WTC11 (cell line): ENCODE data around the gene RGS7. TPM values are rescaled to one million over a fixed set of nuclear protein-coding genes. Genes with fewer than 3 reads are reported as not detected.

Experiments used
- ATAC-seq: fragments of 200-7000 bp; cut with Tn5 transposase; 2 replicates; pipeline ENCODE4 v1.10.0; 2021; ENCODE audit warnings: mild to moderate bottlenecking, moderate library complexity
- CTCF ChIA-PET: fragments of 300-600 bp; sonication (Branson Sonifier 250); formaldehyde crosslinking; loops from one replicate; lab custom pipeline; 2021; ENCODE audit warnings: antibody characterized with exemption; lab: Charles Lee
- POLR2A ChIA-PET: fragments of 350-600 bp; sonication (Branson Sonifier 250); formaldehyde crosslinking; loops from one replicate; lab custom pipeline; 2021; ENCODE audit warnings: antibody characterized with exemption; lab: Charles Lee
- DNase-seq: peaks from one replicate; pipeline ENCODE4 v3.0.0; 2021; ENCODE audit warnings: low spot score
- H3K27ac Mint-ChIP-seq: 2 replicates; pipeline ENCODE4 v1.8.0; 2021; ENCODE audit warnings: mixed read lengths
- H3K27me3 Mint-ChIP-seq: 2 replicates; pipeline ENCODE4 v1.8.0; 2021; ENCODE audit warnings: low read depth, mild to moderate bottlenecking, moderate library complexity, mixed read lengths
- H3K36me3 Mint-ChIP-seq: 2 replicates; pipeline ENCODE4 v1.8.0; 2021; ENCODE audit warnings: mixed read lengths
- H3K4me1 Mint-ChIP-seq: 2 replicates; pipeline ENCODE4 v1.8.0; 2022; ENCODE audit warnings: mixed read lengths
- H3K4me3 Mint-ChIP-seq: 2 replicates; pipeline ENCODE4 v1.8.0; 2021; ENCODE audit warnings: mild to moderate bottlenecking, moderate library complexity, mixed read lengths
- H3K9me3 Mint-ChIP-seq: 2 replicates; pipeline ENCODE4 v1.8.0; 2021; ENCODE audit warnings: mixed read lengths
- AR ChIP-seq: fragments of 250-450 bp; sonication (Bioruptor Pico); IDR thresholded peaks from 2 replicates; pipeline ENCODE4 v1.9.0; 2021; ENCODE audit warnings: mild to moderate bottlenecking
- ARID4B ChIP-seq: sonication (generic); formaldehyde crosslinking; IDR thresholded peaks from 2 replicates; pipeline ENCODE4 v1.8.0; 2023; ENCODE audit warnings: missing genetic modification reagents, mild to moderate bottlenecking, borderline replicate concordance
- ATF1 ChIP-seq: sonication (generic); formaldehyde crosslinking; IDR thresholded peaks from 2 replicates; pipeline ENCODE4 v1.8.1; 2023; ENCODE audit warnings: mild to moderate bottlenecking, moderate library complexity, missing genetic modification reagents
- ATF6 ChIP-seq: sonication (generic); formaldehyde crosslinking; IDR thresholded peaks from 2 replicates; pipeline ENCODE4 v1.8.1; 2023; ENCODE audit warnings: mild to moderate bottlenecking, missing genetic modification reagents
- EMX1 ChIP-seq: fragments of 250-450 bp; sonication (Bioruptor Pico); IDR thresholded peaks from 2 replicates; pipeline ENCODE4 v1.8.0; 2021; ENCODE audit warnings: mild to moderate bottlenecking
- FOXJ3 ChIP-seq: sonication (generic); formaldehyde crosslinking; IDR thresholded peaks from 2 replicates; pipeline ENCODE4 v1.9.0; 2021; ENCODE audit warnings: missing genetic modification reagents, mild to moderate bottlenecking, borderline replicate concordance
- HMGXB4 ChIP-seq: sonication (generic); formaldehyde crosslinking; IDR thresholded peaks from 2 replicates; pipeline ENCODE4 v1.8.1; 2023; ENCODE audit warnings: mild to moderate bottlenecking, moderate library complexity, missing genetic modification reagents
- JUN ChIP-seq: sonication (generic); formaldehyde crosslinking; IDR thresholded peaks from 2 replicates; pipeline ENCODE4 v1.8.0; 2023; ENCODE audit warnings: mild to moderate bottlenecking, missing genetic modification reagents
- MLX ChIP-seq: sonication (generic); formaldehyde crosslinking; IDR thresholded peaks from 2 replicates; pipeline ENCODE4 v1.8.1; 2023; ENCODE audit warnings: mild to moderate bottlenecking, missing genetic modification reagents, moderate library complexity
- NFYB ChIP-seq: sonication (generic); formaldehyde crosslinking; conservative IDR thresholded peaks from 2 replicates; pipeline ENCODE4 v1.8.0; 2022; ENCODE audit warnings: low read depth, missing genetic modification reagents
- NR1H2 ChIP-seq: sonication (generic); formaldehyde crosslinking; IDR thresholded peaks from 2 replicates; pipeline ENCODE4 v1.9.0; 2021; ENCODE audit warnings: mild to moderate bottlenecking, moderate library complexity, missing genetic modification reagents
- PRDM15 ChIP-seq: sonication (generic); formaldehyde crosslinking; IDR thresholded peaks from 2 replicates; pipeline ENCODE4 v1.8.0; 2022; ENCODE audit warnings: missing genetic modification reagents
- TP53 ChIP-seq: sonication (generic); formaldehyde crosslinking; IDR thresholded peaks from 2 replicates; pipeline ENCODE4 v1.8.1; 2023; ENCODE audit warnings: mild to moderate bottlenecking, missing genetic modification reagents
- ZBTB43 ChIP-seq: sonication (generic); formaldehyde crosslinking; IDR thresholded peaks from 2 replicates; pipeline ENCODE4 v1.8.1; 2023; ENCODE audit warnings: mild to moderate bottlenecking, missing genetic modification reagents
- ZMAT4 ChIP-seq: fragments of 250-450 bp; sonication (Bioruptor Pico); IDR thresholded peaks from 2 replicates; pipeline ENCODE4 v1.9.0; 2021; ENCODE audit warnings: mild to moderate bottlenecking
- ZNF425 ChIP-seq: fragments of 250-450 bp; sonication (Bioruptor Pico); conservative IDR thresholded peaks from 2 replicates; pipeline ENCODE4 v1.9.0; 2021; ENCODE audit warnings: mild to moderate bottlenecking
- ZNF671 ChIP-seq: fragments of 250-450 bp; sonication (Bioruptor Pico); IDR thresholded peaks from 2 replicates; pipeline ENCODE4 v1.8.0; 2021; ENCODE audit warnings: mild to moderate bottlenecking
- total RNA-seq: library from RNA; stranded (reverse); gene quantifications from 3 replicates; pipeline ENCODE4 v1.2.3, GENCODE V29; 2021

The RGS7 gene
- total RNA-seq, 1 experiment from 2014 or later = 1.2 TPM

- POLR2A ChIA-PET = no interaction called here
- TF ChIP-seq ZNF425 (CRISPR knock-in tag) (no peak), MLX (CRISPR knock-in tag) (no peak), ZBTB43 (CRISPR knock-in tag) (no peak), NR1H2 (no peak), JUN (no peak), ARID4B (no peak), ATF1 (CRISPR knock-in tag) (no peak), ZMAT4 (CRISPR knock-in tag) (no peak), FOXJ3 (CRISPR knock-in tag) (no peak), EMX1 (CRISPR knock-in tag) (no peak), TP53 (no peak), PRDM15 (CRISPR knock-in tag) (no peak), ATF6 (CRISPR knock-in tag) (no peak), ZNF671 (CRISPR knock-in tag) (no peak), NFYB (CRISPR knock-in tag) (no peak), AR (CRISPR knock-in tag) (no peak), HMGXB4 (no peak)
Measured at GRCh38 chr1:241286486-241286885, 70.5 kb downstream of the RGS7 start.

More at GRCh38 chr1:241286486-241286885, 70.5 kb downstream of the RGS7 start:
- Mint-ChIP-seq H3K27ac (no peak overlapping the region), H3K27me3 (no peaks in the 10 kb centered on the region), H3K4me1 (no peaks in the 10 kb centered on the region), H3K36me3 (peaks cover 22% of the 10 kb centered on the region), H3K4me3 (no peak overlapping the region), H3K9me3 (peaks cover 50% of the 10 kb centered on the region)
- ATAC-seq (no peak), DNase-seq (no peak)
- CTCF ChIA-PET = no interaction called here
